K562 (cell line): ENCODE data around the gene LSS. TPM values are rescaled to one million over a fixed set of nuclear protein-coding genes. Genes with fewer than 3 reads are reported as not detected.

Experiments
- ATAC-seq: fragments of 200-7000 bp; cut with Tn5 transposase; 3 replicates; pipeline ENCODE4 v1.9.1; 2020; ENCODE audit warnings: moderate library complexity
- BruUV-seq: library from RNA; stranded (reverse); fragments of 400-500 nt; replicated peaks from 2 replicates; lab custom pipeline; 2021; lab: Mats Ljungman, UMichigan
- CTCF ChIA-PET: fragments of 300-600 bp; formaldehyde crosslinking; extraction: SDS; loops from one replicate; lab custom pipeline; 2021; ENCODE audit warnings: low intra/inter-chr PET ratio; lab: Yijun Ruan, JAX
- POLR2A ChIA-PET: fragments of 300-600, 350-650 bp; sonication (Branson Sonifier 250); formaldehyde crosslinking; extraction: SDS; loops from one replicate; lab custom pipeline; 2021; ENCODE audit warnings: antibody characterized with exemption, inconsistent platforms; lab: Yijun Ruan, JAX
- DNase-seq, 4 experiments: peaks; one replicate each; pipeline versions ENCODE4 v3.0.0 to v3.0.0-alpha.2; 2011 to 2018; ENCODE audit warnings: low spot score in 3 of 4, mixed read lengths in 3 of 4; ENCODE audit errors: extremely low read depth in 1 of 4
- FAIRE-seq: peaks from 2 replicates; lab custom pipeline; 2011; peaks lifted over from hg19 to GRCh38; lab: Jason Lieb, UNC
- H2AFZ ChIP-seq: 2 replicates; pipeline ENCODE4 v1.6.0; 2011; ENCODE audit warnings: low read depth, low read length, control low read depth, inconsistent platforms
- H3K27ac ChIP-seq: fragments of 200-600 bp; 3 replicates; pipeline ENCODE4 v1.8.0; 2011; ENCODE audit warnings: low read depth, mild to moderate bottlenecking, control low read depth, inconsistent platforms, low read length, moderate library complexity, mixed read lengths; ENCODE audit errors: extremely low read depth
- H3K27me3 ChIP-seq, 2 experiments: fragments of 300-600 bp in 1 of 2; 2 replicates in 1 of 2; 3 replicates in 1 of 2; pipeline versions ENCODE4 v1.6.0 to v1.8.0; 2011; ENCODE audit warnings: inconsistent platforms in 2 of 2, low read length in 2 of 2, mild to moderate bottlenecking in 1 of 2, mixed read lengths in 1 of 2, moderate library complexity in 1 of 2; ENCODE audit not compliant: control insufficient read depth in 2 of 2, insufficient read depth in 2 of 2
- H3K36me3 ChIP-seq: fragments of 300-600 bp; 3 replicates; pipeline ENCODE4 v1.8.0; 2011; ENCODE audit warnings: mild to moderate bottlenecking, low read length, inconsistent platforms; ENCODE audit not compliant: control insufficient read depth, insufficient read depth
- H3K4me1 ChIP-seq, 2 experiments: fragments of 200-600 bp in 1 of 2; replicated peaks in 1 of 2; 2 replicates in 1 of 2; 3 replicates in 1 of 2; pipeline versions ENCODE4 v1.5.1 to v1.8.0; 2011; ENCODE audit warnings: inconsistent platforms in 2 of 2, low read length in 2 of 2, mild to moderate bottlenecking in 1 of 2, mixed read lengths in 1 of 2, moderate library complexity in 1 of 2; ENCODE audit not compliant: control insufficient read depth in 2 of 2, insufficient read depth in 2 of 2
- H3K4me2 ChIP-seq: 2 replicates; pipeline ENCODE4 v1.6.1; 2011; ENCODE audit warnings: low read length, control low read depth, inconsistent platforms, mixed read lengths; ENCODE audit not compliant: insufficient read depth
- H3K4me3 ChIP-seq: fragments of 200-600 bp; sonication (generic), shearing (Covaris generic); 2 replicates; pipeline ENCODE4 v1.5.1; 2016; ENCODE audit warnings: control low read depth, inconsistent platforms
- H3K79me2 ChIP-seq: fragments of 200-600 bp; 3 replicates; pipeline ENCODE4 v1.8.0; 2011; ENCODE audit warnings: low read length, inconsistent platforms; ENCODE audit not compliant: control insufficient read depth, insufficient read depth
- H3K9ac ChIP-seq, 2 experiments: 2 replicates each; pipeline versions ENCODE4 v1.6.0 to v1.6.1; 2011; ENCODE audit warnings: low read depth in 2 of 2, low read length in 2 of 2, control low read depth in 1 of 2, inconsistent platforms in 1 of 2, mild to moderate bottlenecking in 1 of 2, mixed read lengths in 1 of 2; ENCODE audit not compliant: insufficient read depth in 1 of 2
- H3K9me1 ChIP-seq: one replicate; pipeline ENCODE4 v1.6.0; 2011; ENCODE audit warnings: inconsistent platforms, mild to moderate bottlenecking, low read length, moderate library complexity; ENCODE audit not compliant: control insufficient read depth, insufficient read depth
- H3K9me3 ChIP-seq: replicated peaks from 2 replicates; pipeline ENCODE4 v1.5.1; 2011; ENCODE audit warnings: low read depth, low read length, inconsistent platforms; ENCODE audit not compliant: control insufficient read depth, insufficient read depth
- H4K20me1 ChIP-seq: replicated peaks from 2 replicates; pipeline ENCODE4 v1.6.1; 2011; ENCODE audit warnings: low read length, inconsistent platforms, mixed read lengths; ENCODE audit not compliant: control insufficient read depth, insufficient read depth
- COPS2 ChIP-seq: fragments of 450-650 bp; conservative IDR thresholded peaks from 2 replicates; pipeline ENCODE4 v1.6.1; 2016; ENCODE audit warnings: mild to moderate bottlenecking, moderate library complexity
- POLR2G ChIP-seq: fragments of 200-400 bp; formaldehyde crosslinking; IDR thresholded peaks from 2 replicates; pipeline ENCODE4 v1.6.1; 2017; ENCODE audit warnings: low read depth, mild to moderate bottlenecking, antibody characterized with exemption, low read length, moderate library complexity
- WGBS: fragments of 100-300 bp; shearing (Covaris generic); methylation state at CpG from one replicate; pipeline ENCODE4 v1.1.6; 2016; ENCODE audit warnings: low coverage, mixed read lengths; ENCODE audit not compliant: insufficient coverage; ENCODE audit errors: missing lambda C conversion rate; 5-methylcytosine and 5-hydroxymethylcytosine counted together
- in situ Hi-C: fragments of 300-500 bp; cut with MboI; formaldehyde crosslinking; loops from 4 replicates; pipeline ENCODE4 v1.15.0; 2018; ENCODE audit warnings: inconsistent platforms, mixed read lengths
- intact Hi-C: fragments of 100-400 bp; cut with micrococcal nuclease; formaldehyde crosslinking; loops from 2 replicates; pipeline ENCODE4 v1.14.2; 2022
- polyA plus RNA-seq, 8 experiments: library from polyadenylated mRNA; depleted of rRNA in 4 of 8; stranded (reverse) in 5 of 8; unstranded in 3 of 8; fragments of >200 nt; fragmentation: Nextera tagmentation in 2 of 8; fragmentation: Illumina TruSeq in 1 of 8; extraction: Ambion mirVana in 2 of 8; extraction: Trizol in 1 of 8; gene quantifications; 2 replicates each; pipeline versions ENCODE4 v1.2.1 to v1.2.3, GENCODE V29; 2011 to 2014; ENCODE audit warnings: inconsistent platforms in 1 of 8, missing spikeins in 1 of 8
- total RNA-seq, 7 experiments: library from RNA; depleted of rRNA in 6 of 7; stranded (reverse); fragments of >200 nt in 6 of 7; fragmentation: Illumina TruSeq in 2 of 7; extraction: Trizol in 2 of 7; gene quantifications; 2 replicates each; pipeline versions ENCODE4 v1.2.1 to v1.2.3, GENCODE V29; 2011 to 2021; ENCODE audit warnings: low replicate concordance in 1 of 7

Gene LSS
- total and polyA plus RNA-seq, 9 of the 15 experiments (the other 6 are each of a cell fraction or from before 2014, with no cell fraction given) = 2.2 to 89.5 (median 37.4) TPM

DNA sequence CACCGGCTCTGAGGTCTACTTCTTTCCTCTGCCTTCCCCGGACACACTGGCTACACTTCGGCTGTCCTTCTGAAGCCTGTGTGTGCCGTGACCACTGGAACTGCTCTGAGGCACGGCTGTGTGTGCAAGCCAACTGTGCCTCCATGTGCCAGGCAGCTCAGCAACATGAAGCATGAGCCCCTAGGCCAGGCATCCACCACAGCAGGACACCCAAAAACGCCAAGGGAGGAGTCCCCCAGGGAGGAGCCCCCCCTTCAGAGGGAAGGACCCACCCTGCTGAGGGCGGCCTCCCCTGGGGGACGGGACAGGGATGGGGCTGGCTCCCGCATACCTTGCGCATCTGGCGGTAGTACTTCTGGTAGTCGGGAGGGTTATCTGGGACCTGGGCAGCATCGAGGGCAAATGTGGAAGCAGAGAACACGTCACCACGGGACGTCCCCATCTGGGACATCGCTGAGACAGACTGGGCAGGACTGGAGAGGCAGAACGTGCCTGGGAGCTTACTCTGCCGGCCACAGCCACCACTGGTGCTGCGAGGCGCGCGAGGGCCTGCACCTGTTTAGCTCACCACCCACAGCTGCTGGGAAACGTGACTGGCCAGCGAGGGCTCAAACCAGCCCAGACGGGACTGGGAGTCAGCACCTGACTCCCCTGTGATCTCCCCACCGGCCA is 20.5 kb downstream of the LSS start:
- Histone ChIP-seq H3K4me2 (no peak overlapping the region), H3K9me3 (no peaks in the 10 kb centered on the region), H3K79me2 (no peaks in the 10 kb centered on the region), H4K20me1 (no peaks in the 10 kb centered on the region), H2AFZ (no peak overlapping the region), H3K27me3 (no peaks in the 10 kb centered on the region), H3K27ac (no peak overlapping the region), H3K9ac (peak overlapping the region in 1 of 2 experiments; percentile 13; a peak in 1 of 4 replicates), H3K9me1 (no peaks in the 10 kb centered on the region), H3K36me3 (peaks cover 95% of the 10 kb centered on the region; the same call in 2 of the 3 replicates), H3K4me1 (peaks cover 0 to 27% of the 10 kb centered on the region in 2 experiments; a peak in 1 of 5 replicates), H3K4me3 (no peak overlapping the region)
- POLR2A ChIA-PET = interaction anchor here (0.6 to 1.3 kb wide), 3 partner anchors 13 to 46 kb away, joined by 3 to 4 read pairs (median 3); no protein-coding TSS in a partner anchor
- DNase-seq (no peak), ATAC-seq (no peak), FAIRE-seq (no peak)
- no TSS peak for BruUV-seq
- CTCF ChIA-PET = no interaction called here
- TF ChIP-seq POLR2G (peak; percentile 36), COPS2 (no peak)
- in situ Hi-C loops = no loop called here
- intact Hi-C loops = no loop called here
- 86% methylated on average over 27 of the region's 27 CpGs for WGBS
